Neuron (in vitro differentiated cells): ENCODE measurements around the gene NLRX1.
"Not testable (repeated sequence)": the region's sequence is repeated elsewhere in the genome, so short reads cannot be mapped to it uniquely, and the experiment has no call there.

Experiments
- H2AFZ ChIP-seq: one replicate; pipeline ENCODE4 v1.6.1; 2013; ENCODE audit warnings: low read depth, mild to moderate bottlenecking, inconsistent platforms, low read length, moderate library complexity
- H3K27me3 ChIP-seq: one replicate; pipeline ENCODE4 v1.6.1; 2013; ENCODE audit warnings: low read length; ENCODE audit not compliant: insufficient read depth
- H3K36me3 ChIP-seq: one replicate; pipeline ENCODE4 v1.6.1; 2013; ENCODE audit warnings: low read length; ENCODE audit not compliant: insufficient read depth
- H3K4me1 ChIP-seq: one replicate; pipeline ENCODE4 v1.6.1; 2013; ENCODE audit warnings: low read length; ENCODE audit not compliant: insufficient read depth
- H3K4me3 ChIP-seq: 2 replicates; pipeline ENCODE4 v1.5.1; 2013; ENCODE audit warnings: mild to moderate bottlenecking, low read length, moderate library complexity
- H3K9me3 ChIP-seq: one replicate; pipeline ENCODE4 v1.6.1; 2013; ENCODE audit warnings: low read length

Gene NLRX1

GRCh38 chr11:119181677-119182412 lies 13.3 kb downstream of the NLRX1 start:
- Histone ChIP-seq H2AFZ (no peak overlapping the region), H3K9me3 (no peaks in the 10 kb centered on the region), H3K27me3 (no peaks in the 10 kb centered on the region), H3K36me3 (no peaks in the 10 kb centered on the region), H3K4me1 (peaks cover 8% of the 10 kb centered on the region), H3K4me3 (no peak overlapping the region)

GRCh38 chr11:119184399-119184798 lies 15.9 kb downstream of the NLRX1 start:
- H2AFZ ChIP-seq, H3K27me3 ChIP-seq, H3K9me3 ChIP-seq, H3K4me1 ChIP-seq, H3K4me3 ChIP-seq, H3K36me3 ChIP-seq: not testable (repeated sequence)

- Histone ChIP-seq H3K36me3 (no peaks in the 10 kb centered on the region), H2AFZ (no peak overlapping the region), H3K9me3 (no peaks in the 10 kb centered on the region), H3K27me3 (peaks cover 2% of the 10 kb centered on the region), H3K4me3 (no peak overlapping the region), H3K4me1 (no peaks in the 10 kb centered on the region)
These were observed 17.6 kb downstream of the NLRX1 start for GRCh38 chr11:119185981-119186634.

GRCh38 chr11:119187123-119187892 lies 18.8 kb downstream of the NLRX1 start:
- Histone ChIP-seq H3K27me3 (peaks cover 2% of the 10 kb centered on the region), H3K36me3 (no peaks in the 10 kb centered on the region), H2AFZ (no peak overlapping the region), H3K4me1 (no peaks in the 10 kb centered on the region), H3K4me3 (no peak overlapping the region), H3K9me3 (no peaks in the 10 kb centered on the region)

- H3K4me1 ChIP-seq = no peaks in the 10 kb centered on the region
- no peak overlapping the region for H3K4me3 ChIP-seq
- no peaks in the 10 kb centered on the region for H3K36me3 ChIP-seq
- no peaks in the 10 kb centered on the region for H3K9me3 ChIP-seq
- peaks cover 2% of the 10 kb centered on the region for H3K27me3 ChIP-seq
- no peak overlapping the region for H2AFZ ChIP-seq
These were observed 19.5 kb downstream of the NLRX1 start for GRCh38 chr11:119188067-119188466.

GRCh38 chr11:119188887-119189286 lies 20.4 kb downstream of the NLRX1 start:
- Histone ChIP-seq H3K4me3 (no peak overlapping the region), H3K27me3 (peaks cover 4% of the 10 kb centered on the region), H2AFZ (no peak overlapping the region), H3K36me3 (no peaks in the 10 kb centered on the region), H3K4me1 (no peaks in the 10 kb centered on the region), H3K9me3 (no peaks in the 10 kb centered on the region)

- Histone ChIP-seq H3K4me1 (no peaks in the 10 kb centered on the region), H2AFZ (no peak overlapping the region), H3K9me3 (no peaks in the 10 kb centered on the region), H3K27me3 (peaks cover 4% of the 10 kb centered on the region), H3K4me3 (no peak overlapping the region), H3K36me3 (no peaks in the 10 kb centered on the region)
These were observed 20.9 kb downstream of the NLRX1 start for GRCh38 chr11:119189393-119189792.

- Histone ChIP-seq H3K4me1 (no peaks in the 10 kb centered on the region), H3K4me3 (no peak overlapping the region), H3K9me3 (no peaks in the 10 kb centered on the region), H3K27me3 (peaks cover 10% of the 10 kb centered on the region), H2AFZ (no peak overlapping the region), H3K36me3 (no peaks in the 10 kb centered on the region)
These were observed 22.0 kb downstream of the NLRX1 start for GRCh38 chr11:119190531-119190930.

GRCh38 chr11:119191265-119191664 lies 22.7 kb downstream of the NLRX1 start:
- not testable (repeated sequence) for H2AFZ ChIP-seq, H3K4me3 ChIP-seq, H3K4me1 ChIP-seq, H3K36me3 ChIP-seq, H3K9me3 ChIP-seq
- H3K27me3 ChIP-seq = peaks cover 10% of the 10 kb centered on the region

GRCh38 chr11:119192111-119192510 lies 23.6 kb downstream of the NLRX1 start:
- no peak overlapping the region for H3K4me3 ChIP-seq
- H2AFZ ChIP-seq = no peak overlapping the region
- no peaks in the 10 kb centered on the region for H3K4me1 ChIP-seq
- no peaks in the 10 kb centered on the region for H3K36me3 ChIP-seq
- H3K27me3 ChIP-seq = peaks cover 10% of the 10 kb centered on the region
- no peaks in the 10 kb centered on the region for H3K9me3 ChIP-seq

GRCh38 chr11:119193001-119193400 lies 24.5 kb downstream of the NLRX1 start:
- H3K4me1 ChIP-seq = no peaks in the 10 kb centered on the region
- H3K4me3 ChIP-seq = no peak overlapping the region
- H2AFZ ChIP-seq = no peak overlapping the region
- peaks cover 10% of the 10 kb centered on the region for H3K27me3 ChIP-seq
- H3K36me3 ChIP-seq = no peaks in the 10 kb centered on the region
- H3K9me3 ChIP-seq = no peaks in the 10 kb centered on the region

GRCh38 chr11:119193626-119194025 lies 25.1 kb downstream of the NLRX1 start:
- no peaks in the 10 kb centered on the region for H3K4me1 ChIP-seq
- H3K9me3 ChIP-seq = no peaks in the 10 kb centered on the region
- H2AFZ ChIP-seq = no peak overlapping the region
- peaks cover 10% of the 10 kb centered on the region for H3K27me3 ChIP-seq
- no peak overlapping the region for H3K4me3 ChIP-seq
- no peaks in the 10 kb centered on the region for H3K36me3 ChIP-seq

- no peak overlapping the region for H2AFZ ChIP-seq
- H3K4me1 ChIP-seq = no peaks in the 10 kb centered on the region
- H3K36me3 ChIP-seq = no peaks in the 10 kb centered on the region
- no peak overlapping the region for H3K4me3 ChIP-seq
- H3K9me3 ChIP-seq = no peaks in the 10 kb centered on the region
- peaks cover 10% of the 10 kb centered on the region for H3K27me3 ChIP-seq
These were observed 26.4 kb downstream of the NLRX1 start for GRCh38 chr11:119194811-119195440.
